A549 (cell line): ENCODE results near the gene P4HTM. TPM values are rescaled to one million over a fixed set of nuclear protein-coding genes. Genes with fewer than 3 reads are reported as not detected.

Experiments used
- ATAC-seq, 2 experiments: fragments of 200-7000 bp in 1 of 2; fragments of >200 bp in 1 of 2; cut with Nextera tagmentation in 1 of 2; cut with Tn5 transposase in 1 of 2; 3 replicates each; pipeline versions ENCODE4 v1.8.0 to v1.9.1; 2018 to 2020; ENCODE audit warnings: mild to moderate bottlenecking in 1 of 2, moderate library complexity in 1 of 2
- CTCF ChIA-PET: fragments of 300-600 bp; sonication (Branson Sonifier 250); formaldehyde crosslinking; extraction: SDS; loops from one replicate; lab custom pipeline; 2021; ENCODE audit warnings: antibody characterized with exemption, inconsistent platforms; lab: Yijun Ruan, JAX
- POLR2A ChIA-PET: fragments of 350-600 bp; formaldehyde crosslinking; extraction: SDS; loops from one replicate; lab custom pipeline; 2021; ENCODE audit warnings: antibody characterized with exemption, inconsistent platforms; lab: Yijun Ruan, JAX
- DNase-seq, 2 experiments: peaks; one replicate each; pipeline versions ENCODE4 v3.0.0 to v3.0.0-alpha.2; 2011 to 2016; ENCODE audit warnings: low read depth in 1 of 2, low spot score in 1 of 2
- FAIRE-seq: peaks from 2 replicates; lab custom pipeline; 2011; peaks lifted over from hg19 to GRCh38; lab: Jason Lieb, UNC
- H3K27ac ChIP-seq, 2 experiments: fragments of >200 bp; sonication (Bioruptor Twin); formaldehyde crosslinking; 3 replicates each; pipeline ENCODE4 v1.5.1; 2016 to 2017
- H3K4me1 ChIP-seq: fragments of >200 bp; sonication (Bioruptor Twin); formaldehyde crosslinking; 3 replicates; pipeline ENCODE4 v1.6.1; 2016
- H3K4me2 ChIP-seq: fragments of >200 bp; sonication (Bioruptor Twin); formaldehyde crosslinking; 3 replicates; pipeline ENCODE4 v1.6.1; 2016
- H3K4me3 ChIP-seq: fragments of >200 bp; sonication (Bioruptor Twin); formaldehyde crosslinking; 3 replicates; pipeline ENCODE4 v1.5.1; 2016
- H3K9me3 ChIP-seq: fragments of >200 bp; sonication (Bioruptor Twin); formaldehyde crosslinking; 3 replicates; pipeline ENCODE4 v1.6.1; 2016
- CHD4 ChIP-seq: fragments of 200-600 bp; sonication (generic); IDR thresholded peaks from 2 replicates; pipeline ENCODE4 v1.6.1; 2016; ENCODE audit warnings: antibody characterized with exemption, mild to moderate bottlenecking, borderline replicate concordance
- EHF ChIP-seq: fragments of 250-450 bp; sonication (Bioruptor Pico); IDR thresholded peaks from 2 replicates; pipeline ENCODE4 v1.5.0; 2020; ENCODE audit warnings: mild to moderate bottlenecking
- EHMT2 ChIP-seq: fragments of 200-600 bp; sonication (generic); IDR thresholded peaks from 2 replicates; pipeline ENCODE4 v1.6.1; 2016; ENCODE audit warnings: antibody characterized with exemption, low read depth, mild to moderate bottlenecking, moderate library complexity
- FOSB ChIP-seq: fragments of 250-450 bp; sonication (Bioruptor Pico); IDR thresholded peaks from 2 replicates; pipeline ENCODE4 v1.5.0; 2020; ENCODE audit warnings: mild to moderate bottlenecking, moderate library complexity
- FOSL2 ChIP-seq, 2 experiments: fragments of 450-650 bp in 1 of 2; fragments of >200 bp in 1 of 2; sonication (Bioruptor Twin) in 1 of 2; formaldehyde crosslinking; IDR thresholded peaks; 2 replicates each; pipeline versions ENCODE4 v1.5.0 to v1.6.1; 2016 to 2020; ENCODE audit warnings: mild to moderate bottlenecking in 1 of 2, moderate library complexity in 1 of 2
- FOXS1 ChIP-seq: fragments of 250-450 bp; sonication (Bioruptor Pico); IDR thresholded peaks from 2 replicates; pipeline ENCODE4 v1.5.0; 2020; ENCODE audit warnings: mild to moderate bottlenecking, moderate library complexity
- GATA3 ChIP-seq: IDR thresholded peaks from 2 replicates; pipeline ENCODE4 v1.6.1; 2012; ENCODE audit warnings: borderline replicate concordance
- HDAC2 ChIP-seq: fragments of 200-600 bp; sonication (generic); IDR thresholded peaks from 2 replicates; pipeline ENCODE4 v1.6.1; 2016
- HOXA7 ChIP-seq: fragments of 250-450 bp; sonication (Bioruptor Pico); IDR thresholded peaks from 2 replicates; pipeline ENCODE4 v1.5.0; 2020; ENCODE audit warnings: mild to moderate bottlenecking, moderate library complexity
- JUN ChIP-seq, 2 experiments: fragments of >200 bp; sonication (Bioruptor Twin); formaldehyde crosslinking; IDR thresholded peaks; 2 replicates in 1 of 2; 3 replicates in 1 of 2; pipeline ENCODE4 v1.6.1; 2016 to 2017
- JUNB ChIP-seq: fragments of >200 bp; sonication (Bioruptor Twin); formaldehyde crosslinking; IDR thresholded peaks from 2 replicates; pipeline ENCODE4 v1.6.1; 2016
- KDM1A ChIP-seq: fragments of 200-600 bp; sonication (generic); IDR thresholded peaks from 2 replicates; pipeline ENCODE4 v1.6.1; 2016; ENCODE audit warnings: low read depth, mild to moderate bottlenecking
- KDM5A ChIP-seq: fragments of 200-600 bp; sonication (generic); IDR thresholded peaks from 2 replicates; pipeline ENCODE4 v1.6.1; 2016; ENCODE audit warnings: antibody characterized with exemption, mild to moderate bottlenecking
- MAFK ChIP-seq: fragments of 450-650 bp; IDR thresholded peaks from 2 replicates; pipeline ENCODE4 v1.6.1; 2014; ENCODE audit not compliant: partially characterized antibody
- MAZ ChIP-seq: fragments of 150-350 bp; IDR thresholded peaks from 2 replicates; pipeline ENCODE4 v1.6.1; 2014; ENCODE audit warnings: antibody characterized with exemption, low read depth, low read length, borderline replicate concordance
- NFE2L2 ChIP-seq: fragments of 150-350 bp; conservative IDR thresholded peaks from 2 replicates; pipeline ENCODE4 v1.6.1; 2014; ENCODE audit warnings: low read length
- NR3C1 ChIP-seq: fragments of >200 bp; sonication (Bioruptor Twin); formaldehyde crosslinking; IDR thresholded peaks from 3 replicates; pipeline ENCODE4 v1.6.1; 2017
- POLR2A ChIP-seq: IDR thresholded peaks from 2 replicates; pipeline ENCODE4 v1.6.1; 2012; ENCODE audit warnings: mild to moderate bottlenecking, low read length
- RNF2 ChIP-seq: fragments of 200-600 bp; sonication (generic); IDR thresholded peaks from 2 replicates; pipeline ENCODE4 v1.6.1; 2016; ENCODE audit warnings: low read depth, mild to moderate bottlenecking, antibody characterized with exemption, moderate library complexity, borderline replicate concordance
- SREBF2 ChIP-seq: fragments of 450-650 bp; IDR thresholded peaks from 2 replicates; pipeline ENCODE4 v1.6.1; 2014; ENCODE audit warnings: mild to moderate bottlenecking, moderate library complexity
- TP53 ChIP-seq: fragments of 250-450 bp; sonication (Bioruptor Pico); IDR thresholded peaks from 2 replicates; pipeline ENCODE4 v1.5.0; 2021; ENCODE audit warnings: mild to moderate bottlenecking, moderate library complexity
- ZSCAN20 ChIP-seq: fragments of 250-450 bp; sonication (Bioruptor Pico); IDR thresholded peaks from 2 replicates; pipeline ENCODE4 v1.8.0; 2022; ENCODE audit warnings: mild to moderate bottlenecking, moderate library complexity
- WGBS: methylation state at CpG from one replicate; pipeline ENCODE4 v1.1.6; 2017; ENCODE audit errors: missing lambda C conversion rate; 5-methylcytosine and 5-hydroxymethylcytosine counted together
- polyA plus RNA-seq, 4 experiments: library from polyadenylated mRNA; depleted of rRNA in 3 of 4; stranded (reverse); fragments of >200 nt; fragmentation: RNase III in 1 of 4; extraction: RNeasy Plus Mini Kit Qiagen cat#74134 plus additional on column Dnase treatment in 1 of 4; gene quantifications; 2 replicates in 3 of 4; 3 replicates in 1 of 4; pipeline ENCODE4 v1.2.3, GENCODE V29; 2011 to 2017
- TF ChIP-seq, protein P1 (sequence below): IDR thresholded peaks from 2 replicates; pipeline ENCODE4 v1.6.1; 2012
- TF ChIP-seq, protein P2 (sequence below): fragments of 450-650 bp; IDR thresholded peaks from 2 replicates; pipeline ENCODE4 v1.6.1; 2014; ENCODE audit warnings: antibody characterized with exemption
- TF ChIP-seq, protein P3 (sequence below): fragments of 200-600 bp; sonication (generic); IDR thresholded peaks from 2 replicates; pipeline ENCODE4 v1.6.1; 2016; ENCODE audit warnings: antibody characterized with exemption, mild to moderate bottlenecking, moderate library complexity
- TF ChIP-seq, protein P4 (sequence below): fragments of >200 bp; sonication (Bioruptor Twin); formaldehyde crosslinking; IDR thresholded peaks from 2 replicates; pipeline ENCODE4 v1.6.1; 2016
- TF ChIP-seq, protein P5 (sequence below): fragments of 150-350 bp; IDR thresholded peaks from 2 replicates; pipeline ENCODE4 v1.6.1; 2014; ENCODE audit warnings: low read depth, mild to moderate bottlenecking, low read length
- TF ChIP-seq, protein P6 (sequence below): IDR thresholded peaks from 2 replicates; pipeline ENCODE4 v1.6.1; 2012; ENCODE audit warnings: low read depth, borderline replicate concordance

P4HTM gene
- polyA plus RNA-seq, 2 of the 4 experiments (the other 2 are of a cell fraction), result 14.4 to 16.4 TPM

DNA sequence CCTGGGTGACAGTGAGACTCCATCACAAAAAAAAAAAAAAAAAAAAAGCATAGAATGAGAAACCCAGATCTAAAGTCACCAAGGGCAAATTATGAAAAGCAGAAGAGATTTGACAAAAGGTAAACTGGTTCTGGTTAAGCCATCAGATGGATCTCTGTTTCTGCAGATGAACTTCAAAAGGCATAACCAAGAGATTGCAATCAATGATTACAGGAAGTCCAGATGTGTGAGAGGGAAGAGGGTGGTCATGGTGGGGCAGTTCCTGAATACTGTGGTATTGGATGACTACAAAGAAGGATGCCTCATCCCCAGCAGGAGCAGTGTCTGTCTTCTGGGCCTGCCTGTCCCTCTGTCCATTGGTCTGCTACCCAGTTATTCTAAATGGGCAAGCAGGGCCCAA, 3.8 kb downstream of the P4HTM start:
- Histone ChIP-seq H3K4me1 (peaks cover 18% of the 10 kb centered on the region), H3K9me3 (no peaks in the 10 kb centered on the region), H3K4me3 (no peak overlapping the region), H3K4me2 (no peak overlapping the region), H3K27ac (no peak overlapping the region)
- POLR2A ChIA-PET, result no interaction called here
- no peak for FAIRE-seq
- no peak for TF ChIP-seq ZSCAN20 (CRISPR knock-in tag)
- TF ChIP-seq KDM1A, result no peak
- no peak for TF ChIP-seq TP53 (CRISPR knock-in tag)
- TF ChIP-seq EHF (CRISPR knock-in tag), result no peak
- TF ChIP-seq, protein P1, sequence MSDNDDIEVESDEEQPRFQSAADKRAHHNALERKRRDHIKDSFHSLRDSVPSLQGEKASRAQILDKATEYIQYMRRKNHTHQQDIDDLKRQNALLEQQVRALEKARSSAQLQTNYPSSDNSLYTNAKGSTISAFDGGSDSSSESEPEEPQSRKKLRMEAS, result no peak
- TF ChIP-seq GATA3, result no peak
- TF ChIP-seq CHD4, result no peak
- TF ChIP-seq, protein P2, sequence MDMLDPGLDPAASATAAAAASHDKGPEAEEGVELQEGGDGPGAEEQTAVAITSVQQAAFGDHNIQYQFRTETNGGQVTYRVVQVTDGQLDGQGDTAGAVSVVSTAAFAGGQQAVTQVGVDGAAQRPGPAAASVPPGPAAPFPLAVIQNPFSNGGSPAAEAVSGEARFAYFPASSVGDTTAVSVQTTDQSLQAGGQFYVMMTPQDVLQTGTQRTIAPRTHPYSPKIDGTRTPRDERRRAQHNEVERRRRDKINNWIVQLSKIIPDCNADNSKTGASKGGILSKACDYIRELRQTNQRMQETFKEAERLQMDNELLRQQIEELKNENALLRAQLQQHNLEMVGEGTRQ, result no peak
- CTCF ChIA-PET, result interaction anchor here (0.9 to 16.7 kb wide), 2 partner anchors 15 to 18 kb away, joined by 3 to 385 read pairs; partner anchors contain the start of genes DALRD3, NDUFAF3 and WDR6
- ATAC-seq, result no peak
- no peak for DNase-seq

DNA sequence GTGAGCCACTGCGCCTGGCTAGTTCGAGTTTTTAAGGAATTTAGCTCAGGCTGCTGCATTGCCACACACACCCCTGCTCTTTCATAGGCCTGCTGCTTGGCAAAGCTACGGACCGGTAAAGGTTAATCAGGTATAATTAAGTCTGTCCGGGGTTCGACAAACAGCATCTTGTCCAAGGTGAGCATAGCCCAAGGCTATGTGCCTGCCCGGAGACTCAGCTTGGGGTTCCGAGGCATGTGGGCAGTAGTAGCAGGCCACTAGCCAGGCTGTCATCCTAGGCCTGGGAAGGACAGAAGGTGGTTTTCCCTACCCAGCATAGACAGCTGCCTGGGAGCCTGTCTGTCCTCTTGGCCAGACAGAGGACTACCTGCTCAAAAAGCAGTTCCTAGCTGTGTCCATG, 6.6 kb downstream of the P4HTM start:
- Histone ChIP-seq H3K27ac (no peak overlapping the region), H3K4me3 (no peak overlapping the region), H3K4me1 (peaks cover 6% of the 10 kb centered on the region; the same call in 2 of the 3 replicates), H3K9me3 (no peaks in the 10 kb centered on the region), H3K4me2 (no peak overlapping the region)
- no peak for TF ChIP-seq KDM1A
- no peak for TF ChIP-seq KDM5A
- TF ChIP-seq JUNB, result no peak
- TF ChIP-seq, protein P1, result no peak
- TF ChIP-seq RNF2, result no peak
- TF ChIP-seq, protein P3, sequence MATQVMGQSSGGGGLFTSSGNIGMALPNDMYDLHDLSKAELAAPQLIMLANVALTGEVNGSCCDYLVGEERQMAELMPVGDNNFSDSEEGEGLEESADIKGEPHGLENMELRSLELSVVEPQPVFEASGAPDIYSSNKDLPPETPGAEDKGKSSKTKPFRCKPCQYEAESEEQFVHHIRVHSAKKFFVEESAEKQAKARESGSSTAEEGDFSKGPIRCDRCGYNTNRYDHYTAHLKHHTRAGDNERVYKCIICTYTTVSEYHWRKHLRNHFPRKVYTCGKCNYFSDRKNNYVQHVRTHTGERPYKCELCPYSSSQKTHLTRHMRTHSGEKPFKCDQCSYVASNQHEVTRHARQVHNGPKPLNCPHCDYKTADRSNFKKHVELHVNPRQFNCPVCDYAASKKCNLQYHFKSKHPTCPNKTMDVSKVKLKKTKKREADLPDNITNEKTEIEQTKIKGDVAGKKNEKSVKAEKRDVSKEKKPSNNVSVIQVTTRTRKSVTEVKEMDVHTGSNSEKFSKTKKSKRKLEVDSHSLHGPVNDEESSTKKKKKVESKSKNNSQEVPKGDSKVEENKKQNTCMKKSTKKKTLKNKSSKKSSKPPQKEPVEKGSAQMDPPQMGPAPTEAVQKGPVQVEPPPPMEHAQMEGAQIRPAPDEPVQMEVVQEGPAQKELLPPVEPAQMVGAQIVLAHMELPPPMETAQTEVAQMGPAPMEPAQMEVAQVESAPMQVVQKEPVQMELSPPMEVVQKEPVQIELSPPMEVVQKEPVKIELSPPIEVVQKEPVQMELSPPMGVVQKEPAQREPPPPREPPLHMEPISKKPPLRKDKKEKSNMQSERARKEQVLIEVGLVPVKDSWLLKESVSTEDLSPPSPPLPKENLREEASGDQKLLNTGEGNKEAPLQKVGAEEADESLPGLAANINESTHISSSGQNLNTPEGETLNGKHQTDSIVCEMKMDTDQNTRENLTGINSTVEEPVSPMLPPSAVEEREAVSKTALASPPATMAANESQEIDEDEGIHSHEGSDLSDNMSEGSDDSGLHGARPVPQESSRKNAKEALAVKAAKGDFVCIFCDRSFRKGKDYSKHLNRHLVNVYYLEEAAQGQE, result no peak
- no peak for TF ChIP-seq NFE2L2
- TF ChIP-seq HDAC2, result no peak
- ATAC-seq (no peak), DNase-seq (no peak), FAIRE-seq (no peak)
- 93% methylated on average over 8 of the region's 8 CpGs for WGBS
- ChIA-PET CTCF (interaction anchor here (1.1 to 16.7 kb wide), 3 partner anchors 16 to 77 kb away, joined by 3 to 385 read pairs (median 4); partner anchors contain the start of genes DALRD3, NDUFAF3 and WDR6), POLR2A (interaction anchor here (1.6 to 2.1 kb wide), 2 partner anchors 10 to 11 kb away, joined by 3 to 8 read pairs; partner anchors contain the start of gene WDR6)

DNA sequence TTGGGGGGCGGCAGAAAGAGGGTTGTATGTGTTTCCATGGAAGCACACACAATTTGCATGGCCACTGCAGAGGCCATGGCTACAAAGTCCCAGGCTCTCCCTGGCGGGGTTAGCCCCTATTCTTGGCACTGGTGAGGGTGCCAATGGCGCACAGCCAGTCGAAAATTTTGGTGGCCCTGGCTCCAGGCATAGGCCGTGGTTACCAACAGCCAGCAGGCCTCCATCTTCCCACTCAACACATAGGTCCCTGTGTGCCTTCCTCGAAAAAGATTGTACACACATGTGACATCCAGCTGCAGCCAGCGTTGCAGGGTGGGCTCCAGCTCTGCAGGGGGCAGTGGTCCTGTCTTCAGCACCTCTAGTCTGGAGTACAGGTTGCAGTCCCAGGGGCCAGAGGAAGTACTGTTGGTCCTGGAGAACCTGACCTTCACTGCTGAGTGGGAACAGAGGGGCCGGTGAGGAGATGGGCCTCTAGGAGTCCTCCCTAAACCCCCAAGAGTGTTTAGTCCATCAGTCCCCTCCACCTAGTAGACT, 7.1 kb downstream of the P4HTM start:
- ATAC-seq (no peak), DNase-seq (no peak), FAIRE-seq (no peak)
- ChIA-PET POLR2A (interaction anchor here (2.1 kb wide), 1 partner anchor 10 kb away, joined by 8 read pairs; the partner anchor contains the start of gene WDR6), CTCF (interaction anchor here (0.6 to 30.1 kb wide), 5 partner anchors 6 to 166 kb away, joined by 3 to 385 read pairs (median 4); partner anchors contain the start of genes DALRD3, NDUFAF3, P4HTM and WDR6)
- no peak overlapping the region for H3K4me2 ChIP-seq
- no peak overlapping the region for H3K4me3 ChIP-seq
- WGBS, result 91% methylated on average over 6 of the region's 8 CpGs
- no peak overlapping the region for H3K27ac ChIP-seq
- no peaks in the 10 kb centered on the region for H3K9me3 ChIP-seq
- peaks cover under 1% of the 10 kb centered on the region; the same call in 1 of the 3 replicates for H3K4me1 ChIP-seq
- TF ChIP-seq, protein P4, sequence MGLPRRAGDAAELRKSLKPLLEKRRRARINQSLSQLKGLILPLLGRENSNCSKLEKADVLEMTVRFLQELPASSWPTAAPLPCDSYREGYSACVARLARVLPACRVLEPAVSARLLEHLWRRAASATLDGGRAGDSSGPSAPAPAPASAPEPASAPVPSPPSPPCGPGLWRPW, result no peak
- TF ChIP-seq ZSCAN20 (CRISPR knock-in tag) (no peak), NR3C1 (no peak), HDAC2 (no peak), HOXA7 (CRISPR knock-in tag) (no peak), FOSL2 (IDR thresholded peaks at IDR 0.05) (no peak), FOSL2 (CRISPR knock-in tag; IDR thresholded peaks at IDR 0.05) (no peak), GATA3 (no peak), TP53 (CRISPR knock-in tag) (no peak), FOSB (CRISPR knock-in tag) (no peak), JUN (IDR thresholded peaks at IDR 0.05) (no peak), MAZ (no peak), EHMT2 (no peak), MAFK (no peak), SREBF2 (no peak), POLR2A (no peak), FOXS1 (CRISPR knock-in tag) (no peak)
- TF ChIP-seq, protein P5, sequence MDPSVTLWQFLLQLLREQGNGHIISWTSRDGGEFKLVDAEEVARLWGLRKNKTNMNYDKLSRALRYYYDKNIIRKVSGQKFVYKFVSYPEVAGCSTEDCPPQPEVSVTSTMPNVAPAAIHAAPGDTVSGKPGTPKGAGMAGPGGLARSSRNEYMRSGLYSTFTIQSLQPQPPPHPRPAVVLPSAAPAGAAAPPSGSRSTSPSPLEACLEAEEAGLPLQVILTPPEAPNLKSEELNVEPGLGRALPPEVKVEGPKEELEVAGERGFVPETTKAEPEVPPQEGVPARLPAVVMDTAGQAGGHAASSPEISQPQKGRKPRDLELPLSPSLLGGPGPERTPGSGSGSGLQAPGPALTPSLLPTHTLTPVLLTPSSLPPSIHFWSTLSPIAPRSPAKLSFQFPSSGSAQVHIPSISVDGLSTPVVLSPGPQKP, result no peak
- TF ChIP-seq, protein P6, sequence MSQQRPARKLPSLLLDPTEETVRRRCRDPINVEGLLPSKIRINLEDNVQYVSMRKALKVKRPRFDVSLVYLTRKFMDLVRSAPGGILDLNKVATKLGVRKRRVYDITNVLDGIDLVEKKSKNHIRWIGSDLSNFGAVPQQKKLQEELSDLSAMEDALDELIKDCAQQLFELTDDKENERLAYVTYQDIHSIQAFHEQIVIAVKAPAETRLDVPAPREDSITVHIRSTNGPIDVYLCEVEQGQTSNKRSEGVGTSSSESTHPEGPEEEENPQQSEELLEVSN, result no peak
